GM21619 (cell line): Measurements from ENCODE around the gene CAMKK1.

Source experiments
- ATAC-seq: cut with Tn5 transposase; IDR thresholded peaks from one replicate; pipeline ENCODE4 v1.9.1; 2021; ENCODE audit not compliant: unreplicated experiment

Gene CAMKK1

GRCh38 chr17:3893003-3893719 is at the start of gene CAMKK1:
Gene CAMKK1 (minus strand): TSS chr17:3893053. CDS start chr17:3885687, 7,366 bp downstream.
- ATAC-seq, result peak; percentile 84

DNA sequence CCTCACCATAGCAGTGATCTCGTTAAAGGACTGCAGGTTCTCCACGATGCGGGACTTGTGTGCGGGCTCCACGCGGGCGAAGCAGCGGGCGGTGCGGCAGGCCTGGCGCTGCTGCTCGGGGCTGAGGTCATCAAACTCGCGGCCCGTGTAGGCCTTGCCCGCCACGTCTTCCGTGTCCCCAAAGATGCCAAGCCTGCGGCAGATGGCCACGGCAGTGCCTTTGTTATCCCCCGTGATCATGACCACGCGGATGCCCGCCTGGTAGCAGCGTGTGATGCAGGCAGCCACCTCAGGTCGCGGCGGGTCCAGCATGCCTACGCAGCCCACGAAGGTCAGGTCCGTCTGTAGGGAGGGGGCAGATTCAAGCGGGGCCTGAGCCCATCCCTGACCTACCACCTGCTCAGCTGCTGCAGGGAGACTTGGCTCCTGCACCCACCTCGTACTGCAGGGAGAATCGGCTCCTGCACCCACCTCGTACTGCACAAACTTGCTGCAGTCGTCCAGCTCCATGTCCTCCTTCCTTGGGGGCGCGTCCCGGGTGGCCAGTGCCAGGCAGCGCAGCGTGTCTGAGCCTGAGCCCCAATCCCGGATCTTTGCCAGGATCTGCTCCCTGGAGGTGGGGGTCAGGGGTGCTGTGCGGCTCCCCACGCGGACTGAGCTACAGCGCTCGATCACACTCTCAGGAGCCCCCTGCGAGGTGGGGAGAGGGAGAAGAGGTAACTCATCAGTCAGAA is 48.3 kb upstream of the CAMKK1 start:
- ATAC-seq, result no peak

DNA sequence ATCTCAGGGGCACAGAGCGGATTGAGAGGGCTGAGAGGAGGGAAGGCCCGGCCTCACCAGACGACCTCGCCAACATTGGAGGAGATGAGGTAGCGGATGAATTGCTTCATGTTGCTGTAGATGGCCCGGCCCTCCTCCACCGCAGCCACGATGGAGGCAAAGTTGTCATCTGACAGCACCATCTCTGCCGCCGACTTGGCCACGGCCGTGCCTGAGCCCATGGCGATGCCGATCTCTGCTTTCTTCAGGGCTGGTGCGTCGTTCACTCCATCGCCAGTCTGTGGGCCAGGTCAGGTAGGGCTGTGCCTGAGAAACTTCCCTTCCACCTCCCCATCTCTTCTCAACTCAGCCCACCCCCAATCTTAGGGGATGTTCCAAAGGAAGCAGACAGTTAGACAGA is 44.5 kb upstream of the CAMKK1 start:
- ATAC-seq, result no peak

GRCh38 chr17:3935825-3936355 is 43.0 kb upstream of the CAMKK1 start:
- no peak for ATAC-seq

DNA sequence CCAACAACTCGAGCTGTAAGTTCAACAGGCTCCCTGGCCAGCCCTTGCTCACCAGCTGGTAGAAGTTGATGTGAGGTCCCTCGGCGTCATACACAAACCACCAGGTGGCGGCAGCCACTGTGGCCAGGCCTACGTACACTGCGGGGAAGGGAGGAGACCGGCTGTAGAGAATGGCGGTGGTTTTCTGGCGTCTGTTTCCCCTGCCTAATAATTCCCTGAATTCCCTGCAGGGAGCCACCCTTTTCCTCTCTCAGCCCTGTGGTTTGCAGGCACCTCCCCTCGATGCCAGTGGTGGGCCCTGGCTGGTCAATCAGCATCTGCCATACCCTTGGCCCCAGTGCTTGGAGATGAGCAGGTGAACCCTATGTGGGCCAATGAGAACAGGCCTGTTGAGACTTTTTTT is 42.3 kb upstream of the CAMKK1 start:
- ATAC-seq, result no peak

DNA sequence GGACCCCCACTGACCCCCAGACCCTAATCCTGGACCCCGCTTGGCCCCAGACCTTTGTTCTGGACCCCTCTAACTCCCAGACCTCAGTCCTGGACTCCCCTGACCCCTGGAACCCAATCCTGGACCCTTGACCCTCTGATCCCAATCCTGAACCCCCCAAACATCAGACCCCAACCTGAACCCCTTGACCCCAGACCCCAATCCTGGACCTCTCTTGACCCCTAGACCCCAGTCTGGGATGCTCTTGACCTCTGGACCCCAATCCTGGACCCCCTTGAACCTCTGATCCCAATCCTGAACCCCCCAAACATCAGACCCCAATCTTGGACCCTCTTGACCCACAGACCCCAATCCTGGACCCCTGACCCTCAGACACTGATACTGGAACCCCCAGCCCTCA is 36.9 kb upstream of the CAMKK1 start:
- no peak for ATAC-seq

DNA sequence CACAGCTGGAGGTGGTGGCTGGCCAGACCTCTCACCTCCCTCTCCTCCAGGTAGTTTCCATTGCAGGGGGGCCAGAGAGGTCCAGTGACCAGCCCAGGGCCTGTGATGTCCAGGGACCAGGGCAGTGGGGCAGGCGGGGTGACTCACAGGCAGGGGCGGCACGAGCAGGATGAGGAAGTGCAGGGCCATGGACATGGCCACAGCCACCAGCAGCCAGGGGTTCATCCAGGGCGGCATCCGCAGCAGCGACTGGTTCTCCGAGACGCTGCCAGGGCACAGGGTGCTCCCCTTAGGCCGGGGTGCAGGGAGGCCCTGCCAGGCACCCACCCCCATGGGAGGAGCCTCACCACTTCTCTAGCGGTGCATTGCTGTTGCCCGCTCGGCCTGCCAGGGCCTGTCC is 36.3 kb upstream of the CAMKK1 start:
- ATAC-seq, result no peak

GRCh38 chr17:3928406-3928805 is 35.6 kb upstream of the CAMKK1 start:
- ATAC-seq, result no peak

DNA sequence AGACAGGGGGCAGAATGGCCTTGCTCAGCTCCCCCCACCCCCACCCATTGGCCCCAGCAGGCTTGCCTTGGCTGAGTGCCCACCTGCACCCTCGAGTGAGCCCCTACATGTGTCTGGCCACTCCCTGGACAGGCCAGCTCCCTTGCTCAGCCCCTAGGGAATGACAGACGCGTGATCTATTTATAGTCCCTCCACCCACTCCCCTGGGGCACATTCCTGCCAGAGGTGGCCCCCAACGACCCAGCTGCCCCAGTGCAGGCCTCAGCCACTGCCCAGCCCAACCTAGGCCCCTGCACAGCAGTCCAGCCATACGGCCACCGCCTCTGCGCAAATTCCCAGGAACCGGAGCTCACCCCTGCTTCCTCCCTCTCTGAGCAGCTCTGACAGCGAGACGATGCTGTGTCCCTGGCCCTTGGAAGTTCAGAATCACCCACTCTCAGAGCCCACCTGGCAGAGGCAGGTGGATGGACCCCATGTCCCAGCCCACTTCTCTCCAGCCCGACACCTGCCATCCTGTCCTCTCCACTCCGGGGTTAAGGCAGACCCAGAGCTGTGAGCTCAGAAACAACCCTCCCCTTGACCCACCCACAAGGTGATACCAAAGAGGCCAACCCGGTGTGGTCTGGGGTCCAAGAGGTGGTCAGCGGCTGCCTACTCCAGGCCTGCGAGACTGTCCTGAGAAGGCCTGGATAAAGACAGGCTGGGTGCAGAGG is 34.9 kb upstream of the CAMKK1 start:
- ATAC-seq, result no peak

GRCh38 chr17:3926860-3927627 is 34.2 kb upstream of the CAMKK1 start:
- no peak for ATAC-seq

DNA sequence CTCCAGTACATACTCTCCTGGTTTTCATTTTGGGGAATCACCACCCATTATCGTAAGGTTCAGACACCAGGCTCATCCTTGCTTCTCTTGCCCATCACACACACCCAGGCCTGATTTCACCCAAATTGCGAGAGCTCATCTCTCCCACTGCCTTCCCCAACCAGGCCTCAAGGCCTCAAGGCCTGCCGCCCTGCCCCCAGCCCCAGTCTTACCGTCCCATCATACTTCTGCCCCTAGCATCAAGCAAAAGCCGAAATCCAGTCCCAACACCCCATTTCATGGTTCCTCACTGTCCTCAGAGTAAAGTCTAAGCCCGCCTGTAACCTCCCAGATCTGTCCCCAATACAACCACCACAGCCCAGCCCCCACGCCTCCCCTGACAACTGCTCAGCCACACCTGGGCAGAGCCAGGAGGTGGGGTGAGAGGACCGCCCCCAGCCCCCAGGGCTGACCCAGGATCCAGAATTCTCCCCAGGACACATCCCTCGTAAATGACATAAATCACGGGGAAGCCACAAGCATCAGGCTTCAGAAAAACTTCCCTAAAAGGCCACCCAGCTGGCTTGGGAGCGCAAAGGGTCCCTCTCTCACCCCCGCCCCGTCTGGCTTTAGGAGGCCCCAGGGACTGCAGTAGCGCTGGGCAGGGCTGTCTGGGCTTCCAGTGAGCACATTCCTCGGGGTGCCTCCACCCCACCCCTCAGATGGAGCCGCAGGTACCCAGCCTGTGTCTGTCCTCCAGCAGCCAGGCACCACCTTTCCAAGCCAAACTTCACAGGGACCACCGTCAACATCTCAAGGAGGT is 33.0 kb upstream of the CAMKK1 start:
- no peak for ATAC-seq

- no peak for ATAC-seq
Observed at GRCh38 chr17:3924512-3925350, 31.9 kb upstream of the CAMKK1 start.

GRCh38 chr17:3923466-3924190 is 30.8 kb upstream of the CAMKK1 start:
- no peak for ATAC-seq

- ATAC-seq, result no peak
Observed at GRCh38 chr17:3922765-3923164, 29.9 kb upstream of the CAMKK1 start.

GRCh38 chr17:3921502-3922319 is 28.9 kb upstream of the CAMKK1 start:
- no peak for ATAC-seq

DNA sequence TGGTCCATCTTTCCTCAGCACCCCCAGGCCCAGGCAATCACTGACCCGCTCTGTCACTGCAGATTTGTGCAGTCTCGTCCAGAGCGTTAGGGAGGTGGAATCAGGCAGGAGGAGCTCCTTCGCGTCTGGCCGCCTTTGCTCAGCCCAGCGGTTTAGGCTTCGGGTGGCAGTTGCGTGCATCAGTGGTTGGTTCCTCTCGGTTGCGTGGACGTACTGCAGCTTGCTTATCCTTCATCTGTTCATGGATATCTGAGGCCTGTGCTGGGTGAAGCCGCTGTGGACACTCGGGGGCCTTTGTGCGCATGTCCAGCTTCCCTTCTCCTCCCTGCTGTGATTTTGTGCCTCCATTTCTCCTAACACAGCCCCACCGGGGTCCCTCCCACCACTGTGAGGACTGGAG is 28.2 kb upstream of the CAMKK1 start:
- ATAC-seq, result no peak

DNA sequence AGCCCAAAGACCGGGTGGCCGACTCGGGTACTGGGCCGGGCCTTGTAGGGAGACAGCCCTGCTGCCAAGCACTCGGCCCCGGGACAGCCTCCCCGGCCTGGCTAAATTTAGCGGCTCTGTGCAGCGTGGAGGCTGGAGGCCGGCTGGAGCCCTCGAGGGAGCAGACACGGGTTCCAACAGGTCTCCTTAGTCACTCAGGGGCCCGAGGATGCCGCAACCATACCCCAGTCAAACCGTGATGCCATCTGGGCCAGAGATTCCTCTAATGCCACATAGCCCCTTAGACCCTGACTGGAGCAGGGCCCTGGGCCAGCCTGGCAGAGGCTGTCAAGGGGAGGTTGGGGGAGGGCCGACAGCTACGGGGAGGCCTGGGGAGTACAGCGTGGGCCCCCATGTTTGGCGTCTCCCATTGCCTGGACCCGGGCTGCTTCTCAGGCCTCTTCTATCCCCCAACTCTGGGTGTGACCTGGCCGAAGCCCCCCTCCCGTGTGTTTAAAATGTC is 26.3 kb upstream of the CAMKK1 start:
- ATAC-seq, result no peak
